Erythroblast (primary cell): ENCODE results near the gene FAM20C.

Experiments used
- GATA1 ChIP-seq: IDR thresholded peaks from 2 replicates; pipeline ENCODE4 v1.6.1; 2011; ENCODE audit warnings: low read depth, mild to moderate bottlenecking, control low read depth, low read length, moderate library complexity
- POLR2A ChIP-seq: IDR thresholded peaks from 2 replicates; pipeline ENCODE4 v1.6.1; 2011; ENCODE audit warnings: mild to moderate bottlenecking, low read length

- no peak for TF ChIP-seq POLR2A
- no peak for TF ChIP-seq GATA1
Observed at GRCh38 chr7:191105-191980, 1.0 kb upstream of the FAM20C start.
